GM21825 (cell line): ENCODE data around the gene PHLDA2.
"Not testable (repeated sequence)": the region's sequence is repeated elsewhere in the genome, so short reads cannot be mapped to it uniquely, and the experiment has no call there.

Experiments
- ATAC-seq: cut with Tn5 transposase; IDR thresholded peaks from one replicate; pipeline ENCODE4 v1.9.1; 2021; ENCODE audit warnings: mild to moderate bottlenecking, moderate library complexity; ENCODE audit not compliant: unreplicated experiment

The PHLDA2 gene

DNA sequence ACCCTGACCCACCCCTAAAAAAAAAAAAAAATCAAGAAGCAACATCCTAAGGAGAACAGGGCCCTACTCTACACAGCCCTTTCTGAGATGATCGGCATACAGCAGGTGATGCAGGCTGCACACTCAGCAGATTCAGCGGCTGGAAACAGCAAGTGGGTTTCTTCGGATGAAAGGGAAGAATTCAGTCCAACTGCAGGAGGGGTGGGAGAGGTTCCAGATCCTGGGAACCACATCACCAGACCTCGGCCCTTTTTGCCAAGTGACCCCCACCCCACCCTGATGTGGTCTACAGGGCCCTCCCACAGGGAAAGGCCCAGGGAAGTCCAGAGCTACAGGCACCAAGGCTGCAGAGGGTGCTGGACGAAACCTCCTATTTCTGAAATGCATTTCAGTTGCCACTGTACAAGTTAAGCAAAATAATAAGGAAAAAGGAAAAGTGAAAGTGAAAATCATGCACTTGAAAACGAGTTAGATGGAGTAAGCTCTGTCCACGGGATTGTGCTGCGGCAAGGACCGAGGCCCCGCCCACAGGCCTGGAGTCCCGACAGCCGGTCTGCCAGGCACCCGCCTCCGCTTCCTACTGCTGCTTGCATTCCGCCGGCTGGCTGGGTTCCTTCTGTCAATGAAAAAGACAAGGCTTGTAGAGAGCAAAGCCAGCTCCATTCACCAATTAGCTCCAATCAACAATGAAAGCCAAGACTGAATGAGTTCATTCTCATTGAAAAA, 16.0 kb upstream of the PHLDA2 start:
- no peak for ATAC-seq

DNA sequence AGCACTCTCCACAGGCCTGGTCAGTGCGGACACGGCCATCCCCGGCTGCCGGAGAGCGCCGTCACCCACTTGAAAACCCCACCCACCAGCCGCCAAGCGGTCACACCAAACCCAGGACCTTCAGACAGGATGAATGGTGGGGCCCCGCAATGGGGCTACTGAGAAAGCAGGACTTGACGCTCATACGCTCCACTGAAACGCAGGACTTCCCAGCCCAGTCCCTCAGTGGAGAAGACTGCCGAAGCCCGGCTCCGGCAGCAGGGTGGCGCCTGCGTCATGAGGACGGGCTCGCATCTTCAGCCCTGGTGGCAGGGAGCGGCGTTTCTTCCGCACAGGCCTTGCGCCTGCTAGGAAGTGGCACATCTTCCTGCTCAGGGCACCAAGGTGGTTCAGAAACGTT, 15.3 kb upstream of the PHLDA2 start:
- ATAC-seq, result no peak

DNA sequence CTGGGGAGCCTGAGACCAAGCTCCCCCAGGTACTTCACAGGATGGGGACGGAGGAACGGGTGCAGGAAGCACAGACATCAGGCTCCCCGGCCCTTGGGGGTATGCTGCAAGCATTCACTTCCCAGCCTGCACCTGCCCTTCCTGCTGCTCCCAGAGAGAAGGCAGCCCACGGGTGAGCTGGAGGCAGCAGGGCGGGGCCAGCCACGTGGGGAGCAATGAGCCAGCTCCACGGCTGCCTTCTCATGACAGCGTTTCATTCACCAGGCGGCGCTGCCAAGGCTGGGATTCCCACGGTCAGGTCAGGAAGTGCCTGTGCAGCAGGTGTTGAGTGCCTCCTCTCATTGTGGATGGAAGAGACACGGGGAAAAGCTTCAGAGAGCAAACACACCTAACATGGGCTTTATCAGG, 14.5 kb upstream of the PHLDA2 start:
- ATAC-seq, result no peak

GRCh38 chr11:2942872-2943710, 13.9 kb upstream of the PHLDA2 start:
- ATAC-seq, result no peak

DNA sequence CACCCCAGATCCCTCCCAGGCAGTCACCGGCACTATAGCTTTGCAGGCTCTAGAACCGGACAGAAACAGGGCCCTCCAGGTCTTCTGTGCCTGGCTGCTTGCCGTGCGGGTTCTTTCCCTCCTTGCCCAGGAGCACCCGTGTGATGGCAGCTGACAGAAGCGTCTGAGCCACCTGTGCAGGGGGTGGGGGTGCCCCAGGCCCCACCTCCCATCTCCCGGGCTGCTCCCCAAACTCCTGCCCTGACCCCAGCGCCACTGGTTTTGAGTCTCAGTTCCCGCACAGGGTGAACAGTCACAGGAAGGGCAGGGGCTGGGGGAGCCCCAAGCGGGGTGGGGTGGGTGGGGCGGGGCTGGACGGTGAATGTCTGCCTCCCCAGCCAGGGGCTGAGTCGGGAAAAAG, 13.2 kb upstream of the PHLDA2 start:
- ATAC-seq, result no peak

- ATAC-seq, result no peak
These were observed 12.0 kb upstream of the PHLDA2 start for GRCh38 chr11:2940921-2941821.

- ATAC-seq, result no peak
These were observed 11.1 kb upstream of the PHLDA2 start for GRCh38 chr11:2940147-2940920.

GRCh38 chr11:2938458-2939418, 9.5 kb upstream of the PHLDA2 start:
- not testable (repeated sequence) for ATAC-seq

- not testable (repeated sequence) for ATAC-seq
These were observed 8.6 kb upstream of the PHLDA2 start for GRCh38 chr11:2937641-2938457.

GRCh38 chr11:2934611-2935239, 5.5 kb upstream of the PHLDA2 start:
- ATAC-seq, result no peak

- no peak for ATAC-seq
These were observed 4.9 kb upstream of the PHLDA2 start for GRCh38 chr11:2934021-2934550.

DNA sequence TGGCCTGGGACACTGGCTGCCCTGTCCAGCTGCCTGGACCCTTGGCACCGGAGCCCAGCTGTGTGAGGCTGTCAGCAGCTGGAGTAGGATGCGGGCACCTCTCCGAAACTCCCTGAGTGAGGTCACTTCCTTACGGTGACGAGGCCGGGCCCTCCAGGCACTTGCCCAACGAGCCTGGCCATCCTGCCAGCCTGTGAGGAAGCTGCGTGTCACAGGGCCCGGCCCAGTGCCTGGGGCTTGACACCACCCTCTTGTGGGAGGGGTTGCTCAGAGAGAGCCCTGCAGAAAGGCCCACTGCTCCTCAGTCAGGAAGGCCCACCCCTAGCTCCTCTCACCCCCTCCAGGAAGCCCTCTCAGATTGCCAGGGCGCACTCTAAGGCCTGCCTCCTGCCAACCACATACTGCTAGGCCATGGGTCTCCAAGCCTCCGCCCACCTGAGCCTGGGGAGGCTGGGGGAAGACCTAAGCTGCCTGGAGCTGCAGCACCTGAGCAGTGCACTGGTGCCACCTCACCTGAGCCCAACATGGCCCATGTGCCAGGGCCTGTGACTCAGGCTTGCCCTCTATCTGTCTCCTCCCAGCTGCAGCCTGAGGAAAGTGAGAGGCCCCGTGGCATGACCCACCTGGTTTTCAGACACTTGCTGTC, 4.3 kb upstream of the PHLDA2 start:
- ATAC-seq, result peak; percentile 45

GRCh38 chr11:2932850-2933251, 3.6 kb upstream of the PHLDA2 start:
- no peak for ATAC-seq

DNA sequence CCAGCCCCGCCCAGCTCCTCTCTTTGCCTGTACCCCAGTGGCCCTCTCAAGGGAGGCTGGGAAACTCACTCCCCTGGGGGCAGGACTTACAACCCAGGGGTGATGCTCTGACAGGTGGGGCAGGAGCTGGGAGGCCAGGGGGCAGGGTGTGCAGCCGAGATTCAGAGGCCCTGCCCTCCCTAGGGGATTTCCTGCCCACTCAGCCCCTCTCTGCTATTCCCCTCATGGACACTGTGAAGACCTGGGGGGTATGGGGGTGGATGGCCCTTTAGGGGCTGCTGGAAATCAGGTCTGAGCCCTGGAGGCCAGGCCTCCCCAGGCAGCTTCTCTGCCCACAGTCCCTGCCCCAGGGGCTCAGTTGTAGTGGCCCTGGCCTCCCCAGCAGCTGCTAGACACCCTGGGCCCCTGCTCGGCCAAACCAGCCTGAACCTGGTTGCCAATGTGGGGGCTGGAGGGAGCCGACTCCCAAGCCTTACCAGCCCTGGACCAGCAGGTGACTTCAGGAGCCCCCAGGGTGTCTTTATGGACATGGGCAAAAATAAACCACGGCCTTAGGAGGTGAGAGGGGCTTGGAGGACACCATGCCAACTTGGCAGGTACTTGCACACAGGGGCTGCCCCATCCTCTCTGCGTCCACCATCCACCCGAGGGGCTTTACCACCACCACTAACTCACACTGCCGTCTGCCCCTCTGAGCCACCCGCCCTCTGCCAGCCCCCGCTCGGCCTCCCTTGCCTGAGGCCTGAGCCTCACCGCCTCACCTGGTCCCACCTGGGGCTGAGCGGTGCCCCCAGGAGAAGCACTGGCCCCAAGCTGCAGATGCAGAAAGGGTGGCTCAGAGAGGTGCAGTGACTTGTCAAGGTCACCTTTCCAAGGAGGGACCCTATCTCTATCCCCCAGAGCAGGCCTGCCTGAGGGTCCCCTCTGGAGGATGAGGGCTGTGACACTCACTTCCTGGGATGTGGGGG, 2.8 kb upstream of the PHLDA2 start:
- ATAC-seq, result no peak

DNA sequence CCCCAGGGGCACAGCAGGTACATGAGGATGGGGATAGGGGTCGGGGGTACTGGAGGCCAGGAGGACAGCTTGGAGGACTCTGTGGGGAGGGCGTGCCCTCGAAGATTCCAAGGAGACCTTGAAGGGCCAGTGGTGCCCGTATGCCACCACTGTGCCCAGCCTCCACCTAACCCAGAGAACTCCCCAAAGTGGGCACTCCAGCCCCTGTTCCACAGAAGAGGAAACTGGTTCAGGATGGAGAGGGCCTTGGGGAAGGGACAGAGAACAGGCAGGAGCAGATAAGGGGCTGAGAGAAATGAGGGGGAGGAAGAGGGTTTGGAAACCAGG, 2.2 kb upstream of the PHLDA2 start:
- no peak for ATAC-seq

DNA sequence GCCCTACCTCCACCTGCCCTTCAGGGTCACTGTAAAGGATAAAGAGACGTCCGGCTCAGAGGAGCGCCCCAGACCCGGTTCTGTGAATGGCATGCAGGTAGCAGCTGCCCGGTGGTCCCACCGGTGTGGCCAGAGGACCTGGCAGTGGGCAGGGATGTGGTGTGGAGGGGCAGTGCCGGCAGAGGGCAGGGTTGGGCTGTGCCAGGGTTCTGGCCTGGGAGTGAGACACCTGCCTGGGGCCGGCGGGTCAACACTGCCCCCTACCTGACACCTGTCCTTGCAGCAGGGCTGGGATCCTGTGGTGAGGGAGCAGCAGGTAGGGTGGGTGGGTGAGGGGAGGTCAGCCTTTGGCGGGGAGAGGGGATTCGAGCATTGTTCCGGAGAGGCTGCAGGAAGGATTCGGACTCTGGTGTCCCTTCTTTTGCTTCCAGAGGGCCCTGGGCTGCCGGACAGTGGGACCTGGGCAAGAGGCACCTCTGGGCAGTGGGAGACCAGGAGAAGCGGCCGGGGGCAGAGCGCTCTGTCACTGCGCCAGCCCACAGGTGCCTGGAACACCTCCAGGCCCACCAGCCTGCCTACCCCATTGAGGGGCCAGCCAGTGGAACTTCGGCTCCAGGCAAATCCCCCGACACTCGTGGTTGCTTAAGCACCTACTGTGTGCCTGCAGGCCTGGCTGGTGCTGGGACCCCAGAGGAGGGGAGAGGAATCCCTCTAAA, 1.6 kb upstream of the PHLDA2 start:
- peak; percentile 34 for ATAC-seq
